HepG2 (cell line): ENCODE data around the gene PDP2. TPM values are rescaled to one million over a fixed set of nuclear protein-coding genes. Genes with fewer than 3 reads are reported as not detected.
"Not testable (repeated sequence)": the region's sequence is repeated elsewhere in the genome, so short reads cannot be mapped to it uniquely, and the experiment has no call there.

Experiments
- ATAC-seq: fragments of 200-7000 bp; cut with Tn5 transposase; 3 replicates; pipeline ENCODE4 v1.9.1; 2020; ENCODE audit warnings: mild to moderate bottlenecking, moderate library complexity
- BruUV-seq: library from RNA; stranded (reverse); fragments of 400-500 nt; replicated peaks from 2 replicates; lab custom pipeline; 2021; lab: Mats Ljungman, UMichigan
- CTCF ChIA-PET: fragments of 300-600 bp; formaldehyde crosslinking; extraction: SDS; loops from one replicate; lab custom pipeline; 2021; ENCODE audit warnings: low total read pairs, inconsistent platforms, low intra/inter-chr PET ratio; lab: Yijun Ruan, JAX
- POLR2A ChIA-PET: fragments of 350-600 bp; sonication (Branson Sonifier 250); formaldehyde crosslinking; loops from one replicate; lab custom pipeline; 2020; ENCODE audit warnings: antibody characterized with exemption, inconsistent platforms; lab: Yijun Ruan, JAX
- DNase-seq: peaks from one replicate; pipeline ENCODE4 v3.0.0-alpha.2; 2015; ENCODE audit warnings: low spot score
- FAIRE-seq: peaks from 3 replicates; lab custom pipeline; 2011; peaks lifted over from hg19 to GRCh38; lab: Jason Lieb, UNC
- H2AFZ ChIP-seq: one replicate; pipeline ENCODE4 v1.6.1; 2011; ENCODE audit warnings: low read length, inconsistent platforms
- H3K27ac ChIP-seq: fragments of 300-600 bp; 3 replicates; pipeline ENCODE4 v1.8.0; 2011; ENCODE audit warnings: mixed run types, mild to moderate bottlenecking, mixed read lengths, low read length, inconsistent platforms; ENCODE audit not compliant: insufficient read depth; ENCODE audit errors: extremely low read length
- H3K27me3 ChIP-seq, 2 experiments: fragments of 200-600 bp in 1 of 2; 2 replicates in 1 of 2; 3 replicates in 1 of 2; pipeline versions ENCODE4 v1.6.0 to v1.8.0; 2011; ENCODE audit warnings: low read length in 2 of 2, mild to moderate bottlenecking in 2 of 2, moderate library complexity in 2 of 2, inconsistent platforms in 1 of 2; ENCODE audit not compliant: insufficient read depth in 2 of 2, control insufficient read depth in 1 of 2
- H3K36me3 ChIP-seq, 2 experiments: fragments of 200-600 bp in 1 of 2; replicated peaks in 1 of 2; 2 replicates in 1 of 2; 3 replicates in 1 of 2; pipeline versions ENCODE4 v1.5.1 to v1.8.0; 2011; ENCODE audit warnings: low read length in 2 of 2, inconsistent platforms in 1 of 2; ENCODE audit not compliant: insufficient read depth in 2 of 2, control insufficient read depth in 1 of 2
- H3K4me1 ChIP-seq: 2 replicates; pipeline ENCODE4 v1.5.1; 2012; ENCODE audit warnings: low read length, inconsistent platforms; ENCODE audit not compliant: insufficient read depth
- H3K4me2 ChIP-seq: 2 replicates; pipeline ENCODE4 v1.6.0; 2011; ENCODE audit warnings: low read depth, low read length, inconsistent platforms
- H3K4me3 ChIP-seq, 3 experiments: fragments of 200-600 bp in 1 of 3; sonication (generic), shearing (Covaris generic) in 1 of 3; replicated peaks in 1 of 3; 2 replicates each; pipeline ENCODE4 v1.5.1; 2011 to 2016; ENCODE audit warnings: low read length in 3 of 3, inconsistent platforms in 2 of 3, low read depth in 2 of 3, mild to moderate bottlenecking in 2 of 3, control low read depth in 1 of 3, mixed read lengths in 1 of 3; ENCODE audit not compliant: insufficient read depth in 1 of 3
- H3K79me2 ChIP-seq: one replicate; pipeline ENCODE4 v1.6.1; 2011; ENCODE audit warnings: low read length, inconsistent platforms; ENCODE audit not compliant: insufficient read depth
- H3K9ac ChIP-seq: 2 replicates; pipeline ENCODE4 v1.6.0; 2011; ENCODE audit warnings: mild to moderate bottlenecking, low read depth, low read length, inconsistent platforms; ENCODE audit not compliant: insufficient read depth
- H3K9me3 ChIP-seq: 2 replicates; pipeline ENCODE4 v1.5.1; 2012; ENCODE audit warnings: mild to moderate bottlenecking, low read length
- H4K20me1 ChIP-seq: 2 replicates; pipeline ENCODE4 v1.6.0; 2011; ENCODE audit warnings: inconsistent platforms, mild to moderate bottlenecking, low read length, moderate library complexity; ENCODE audit not compliant: insufficient read depth
- KLF13 ChIP-seq: sonication (generic); formaldehyde crosslinking; IDR thresholded peaks from 2 replicates; pipeline ENCODE4 v1.4.0; 2020; ENCODE audit warnings: mild to moderate bottlenecking, missing genetic modification reagents
- NAIF1 ChIP-seq: sonication (generic); formaldehyde crosslinking; IDR thresholded peaks from 2 replicates; pipeline ENCODE4 v1.5.0; 2020; ENCODE audit warnings: mild to moderate bottlenecking, missing genetic modification reagents, borderline replicate concordance
- NFKB2 ChIP-seq: sonication (generic); formaldehyde crosslinking; IDR thresholded peaks from 2 replicates; pipeline ENCODE4 v1.4.0; 2020; ENCODE audit warnings: missing genetic modification reagents, borderline replicate concordance
- RNF219 ChIP-seq: sonication (generic); formaldehyde crosslinking; IDR thresholded peaks from 2 replicates; pipeline ENCODE4 v1.5.0; 2020; ENCODE audit warnings: mild to moderate bottlenecking, missing genetic modification reagents
- ZBTB2 ChIP-seq: sonication (generic); formaldehyde crosslinking; IDR thresholded peaks from 2 replicates; pipeline ENCODE4 v1.8.0; 2022; ENCODE audit warnings: low read depth, missing genetic modification reagents
- ZBTB42 ChIP-seq: sonication (generic); formaldehyde crosslinking; IDR thresholded peaks from 2 replicates; pipeline ENCODE4 v1.5.0; 2020; ENCODE audit warnings: mild to moderate bottlenecking, missing genetic modification reagents
- ZFP82 ChIP-seq: sonication (generic); formaldehyde crosslinking; IDR thresholded peaks from 2 replicates; pipeline ENCODE4 v1.5.1; 2020; ENCODE audit warnings: mild to moderate bottlenecking, missing genetic modification reagents, borderline replicate concordance
- ZNF224 ChIP-seq: sonication (generic); formaldehyde crosslinking; IDR thresholded peaks from 2 replicates; pipeline ENCODE4 v1.5.0; 2020; ENCODE audit warnings: mild to moderate bottlenecking, missing genetic modification reagents
- ZNF615 ChIP-seq: sonication (generic); formaldehyde crosslinking; IDR thresholded peaks from 2 replicates; pipeline ENCODE4 v1.5.0; 2020; ENCODE audit warnings: mild to moderate bottlenecking, missing genetic modification reagents, borderline replicate concordance
- ZNF816 ChIP-seq: sonication (generic); formaldehyde crosslinking; IDR thresholded peaks from 2 replicates; pipeline ENCODE4 v1.8.0; 2022; ENCODE audit warnings: missing genetic modification reagents, mild to moderate bottlenecking, borderline replicate concordance
- ZNF841 ChIP-seq: sonication (generic); formaldehyde crosslinking; IDR thresholded peaks from 2 replicates; pipeline ENCODE4 v1.8.1; 2023; ENCODE audit warnings: missing genetic modification reagents, borderline replicate concordance
- ZNF850 ChIP-seq: sonication (generic); formaldehyde crosslinking; conservative IDR thresholded peaks from 2 replicates; pipeline ENCODE4 v1.9.0; 2021; ENCODE audit warnings: mild to moderate bottlenecking, missing genetic modification reagents
- ZNF879 ChIP-seq: sonication (generic); formaldehyde crosslinking; IDR thresholded peaks from 2 replicates; pipeline ENCODE4 v1.8.1; 2023; ENCODE audit warnings: missing genetic modification reagents
- ZUFSP ChIP-seq: sonication (generic); formaldehyde crosslinking; IDR thresholded peaks from 2 replicates; pipeline ENCODE4 v1.9.0; 2021; ENCODE audit warnings: missing genetic modification reagents, mild to moderate bottlenecking, borderline replicate concordance
- WGBS: methylation state at CpG from one replicate; pipeline ENCODE4 v1.1.6; 2017; ENCODE audit warnings: low lambda C conversion rate; 5-methylcytosine and 5-hydroxymethylcytosine counted together
- in situ Hi-C: cut with HindIII; loops from 2 replicates; pipeline ENCODE4 v1.10.0; 2017; ENCODE audit warnings: low pct_unique_long_range_greater_than_20kb; ENCODE audit not compliant: extremely low pct_ligation_motif_present
- intact Hi-C: fragments of 100-400 bp; cut with micrococcal nuclease; formaldehyde crosslinking; loops from one replicate; pipeline ENCODE4 v1.10.0; 2022; ENCODE audit not compliant: unreplicated experiment
- polyA plus RNA-seq, 8 experiments: library from polyadenylated mRNA; depleted of rRNA in 3 of 8; stranded (reverse) in 7 of 8; unstranded in 1 of 8; fragments of >200 nt; fragmentation: Illumina TruSeq in 4 of 8; extraction: Trizol in 4 of 8; gene quantifications; 2 replicates each; pipeline versions ENCODE4 v1.2.1 to v1.2.3, GENCODE V29; 2011 to 2016; ENCODE audit warnings: low read depth in 4 of 8, missing spikeins in 1 of 8, mixed read lengths in 1 of 8; ENCODE audit not compliant: insufficient read depth in 1 of 8
- total RNA-seq, 5 experiments: library from RNA; depleted of rRNA; stranded (reverse); fragments of >200 nt; fragmentation: Illumina TruSeq; extraction: Trizol; gene quantifications; 2 replicates each; pipeline ENCODE4 v1.2.3, GENCODE V29; 2016; ENCODE audit warnings: low read depth in 1 of 5

Gene PDP2
- total and polyA plus RNA-seq, 2 of the 13 experiments (the other 11 are each of a cell fraction or from before 2014, with no cell fraction given) = 12.8 to 15.8 TPM

GRCh38 chr16:66934839-66935313 lies 54.6 kb downstream of the PDP2 start:
- H3K4me2 ChIP-seq = peak overlapping the region; percentile 89
- in situ Hi-C loops = loop anchor here (5.0 kb wide), 1 partner anchor 33 kb away; no protein-coding TSS in a partner anchor
- H3K27me3 ChIP-seq, DNase-seq, H2AFZ ChIP-seq, ATAC-seq, H3K9me3 ChIP-seq, H4K20me1 ChIP-seq, CTCF ChIA-PET: not testable (repeated sequence)
- H3K27ac ChIP-seq = peak overlapping the region; percentile 81
- peaks cover 33% of the 10 kb centered on the region for H3K79me2 ChIP-seq
- 0 out of 2 replicates have a peak, but pooled peaks have one; percentile 24 for TF ChIP-seq ZUFSP (CRISPR knock-in tag)
- TF ChIP-seq ZBTB2 (CRISPR knock-in tag) = 0 out of 2 replicates have a peak, but pooled peaks have one; percentile 17
- 0 out of 2 replicates have a peak, but pooled peaks have one; percentile 13 for TF ChIP-seq NAIF1
- TF ChIP-seq ZNF850 (CRISPR knock-in tag) = 0 out of 2 replicates have a peak, but pooled peaks have one; percentile 45
- TF ChIP-seq ZFP82 (CRISPR knock-in tag) = peak; percentile 51; the same call in 1 of the 2 replicates
- 0 out of 2 replicates have a peak, but pooled peaks have one; percentile 27 for TF ChIP-seq ZNF841
- TF ChIP-seq ZNF816 = peak; percentile 65; the same call in 1 of the 2 replicates
- TF ChIP-seq ZNF879 (CRISPR knock-in tag) = 0 out of 2 replicates have a peak, but pooled peaks have one; percentile 40
- TF ChIP-seq KLF13 (CRISPR knock-in tag) = 0 out of 2 replicates have a peak, but pooled peaks have one; percentile 5
- TF ChIP-seq ZNF615 = 0 out of 2 replicates have a peak, but pooled peaks have one; percentile 5
- TF ChIP-seq ZNF224 (CRISPR knock-in tag) = 0 out of 2 replicates have a peak, but pooled peaks have one; percentile 30
- 0 out of 2 replicates have a peak, but pooled peaks have one; percentile 9 for TF ChIP-seq NFKB2 (CRISPR knock-in tag)
- peak; percentile 21; the same call in 1 of the 2 replicates for TF ChIP-seq RNF219 (CRISPR knock-in tag)
- TF ChIP-seq ZBTB42 (CRISPR knock-in tag) = peak; percentile 3; the same call in 1 of the 2 replicates
- BruUV-seq = TSS peak; percentile 51
- peak overlapping the region; percentile 81 to 89 (median 88) for H3K4me3 ChIP-seq
- FAIRE-seq = peak; percentile 21
- peaks cover 8 to 24% of the 10 kb centered on the region in 2 experiments; a peak in 4 of 5 replicates for H3K36me3 ChIP-seq
- intact Hi-C loops = loop anchor here (1.0 kb wide), 1 partner anchor 176 kb away; no protein-coding TSS in a partner anchor
- peak overlapping the region; percentile 90 for H3K9ac ChIP-seq
- 2% methylated on average over 23 of the region's 24 CpGs for WGBS
- POLR2A ChIA-PET = interaction anchor here (0.7 to 2.4 kb wide), 9 partner anchors 9 to 132 kb away, joined by 3 to 20 read pairs (median 3); partner anchors contain the start of genes CDH16 and PDP2
- peaks cover 65% of the 10 kb centered on the region for H3K4me1 ChIP-seq
